ENCODE results near the gene MIDN.

MIDN gene

DNA sequence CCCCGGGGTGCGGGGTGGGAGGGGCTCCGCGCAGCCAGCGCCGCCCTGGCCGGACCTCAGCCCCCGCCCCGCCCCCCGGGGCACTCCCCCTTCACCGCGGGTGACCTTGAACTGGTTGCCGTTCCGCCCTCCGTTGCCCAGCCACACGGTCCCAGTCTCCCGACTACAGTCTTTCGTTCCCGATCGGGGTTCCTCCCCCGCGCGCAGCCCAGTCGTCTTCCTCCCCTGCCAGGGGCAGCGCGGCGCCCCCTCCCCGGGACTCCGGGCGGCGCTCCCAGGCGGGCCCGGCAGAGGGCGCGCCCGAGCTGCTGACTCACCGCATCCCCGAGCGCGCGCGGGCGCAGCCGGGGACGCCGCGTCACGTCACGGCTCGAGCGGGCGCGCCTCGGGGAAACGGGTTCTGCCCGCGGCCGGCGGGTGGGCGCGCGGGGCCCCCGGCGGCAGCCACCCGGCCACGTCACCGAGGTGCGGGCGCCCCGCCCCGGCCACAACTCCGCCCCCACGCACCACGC is 459 bp downstream of the MIDN start:
- H3K27me3 ChIP-seq (ENCODE audit: control insufficient read depth, insufficient read depth, low read length, poor library complexity, severe bottlenecking), result no peaks in the 10 kb centered on the region
- 0% methylated on average over 74 of the region's 74 CpGs for WGBS, 2 experiments
- H3K36me3 ChIP-seq (ENCODE audit: control insufficient read depth, insufficient read depth, low read length), result peaks cover 23% of the 10 kb centered on the region
- peak overlapping the region; percentile 98 for H3K27ac ChIP-seq (ENCODE audit: insufficient read depth, low read depth, low read length, poor library complexity, severe bottlenecking)
- H3K4me3 ChIP-seq (ENCODE audit: insufficient read depth, low read depth, low read length), result peak overlapping the region; percentile 78
- no peaks in the 10 kb centered on the region for H3K9me3 ChIP-seq (ENCODE audit: control insufficient read depth, low read length)
- H3K4me1 ChIP-seq (ENCODE audit: control insufficient read depth, insufficient read depth, low read length), result peaks cover 20% of the 10 kb centered on the region

DNA sequence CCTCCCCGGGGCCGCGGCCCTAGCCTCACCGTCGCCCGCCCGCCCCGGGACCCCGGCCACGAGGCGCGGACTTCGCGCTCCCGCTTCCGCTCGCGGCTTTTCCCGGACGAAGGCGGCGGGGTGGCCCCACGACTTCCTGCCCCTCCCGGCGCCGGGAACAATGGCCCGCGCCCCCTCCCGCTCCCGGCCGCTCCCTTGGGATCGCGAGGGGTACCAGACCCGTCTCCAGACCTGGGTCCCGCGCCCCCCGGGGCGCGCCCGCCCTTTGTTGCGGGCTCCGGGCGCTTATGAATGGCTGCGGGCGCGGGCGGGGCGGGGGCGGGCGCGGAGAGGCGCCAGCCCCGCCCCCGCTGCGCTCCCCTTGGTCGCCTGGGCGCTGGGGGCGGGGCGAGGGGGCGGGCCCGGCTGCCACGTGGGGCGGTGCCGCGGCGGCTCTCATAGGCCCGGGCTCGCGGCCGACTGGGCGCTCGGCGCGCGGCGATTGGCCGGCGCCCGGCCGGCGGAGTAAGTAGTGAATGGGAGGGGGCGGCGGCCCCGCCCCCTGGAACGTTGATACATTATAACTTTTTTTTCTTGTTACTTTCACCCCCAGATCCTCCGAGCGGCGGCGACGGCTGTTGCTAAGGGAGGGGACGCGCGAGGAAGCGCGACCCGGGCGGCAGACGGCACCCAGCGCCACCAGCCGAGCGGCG is 1.1 kb downstream of the MIDN start:
- 0% methylated on average over 102 of the region's 102 CpGs for WGBS, 2 experiments
- peaks cover 20% of the 10 kb centered on the region for H3K4me1 ChIP-seq (ENCODE audit: control insufficient read depth, insufficient read depth, low read length)
- peak overlapping the region; percentile 97 for H3K27ac ChIP-seq (ENCODE audit: insufficient read depth, low read depth, low read length, poor library complexity, severe bottlenecking)
- H3K4me3 ChIP-seq (ENCODE audit: insufficient read depth, low read depth, low read length), result peak overlapping the region; percentile 79
- H3K27me3 ChIP-seq (ENCODE audit: control insufficient read depth, insufficient read depth, low read length, poor library complexity, severe bottlenecking), result no peaks in the 10 kb centered on the region
- H3K9me3 ChIP-seq (ENCODE audit: control insufficient read depth, low read length), result no peaks in the 10 kb centered on the region
- peaks cover 29% of the 10 kb centered on the region for H3K36me3 ChIP-seq (ENCODE audit: control insufficient read depth, insufficient read depth, low read length)

DNA sequence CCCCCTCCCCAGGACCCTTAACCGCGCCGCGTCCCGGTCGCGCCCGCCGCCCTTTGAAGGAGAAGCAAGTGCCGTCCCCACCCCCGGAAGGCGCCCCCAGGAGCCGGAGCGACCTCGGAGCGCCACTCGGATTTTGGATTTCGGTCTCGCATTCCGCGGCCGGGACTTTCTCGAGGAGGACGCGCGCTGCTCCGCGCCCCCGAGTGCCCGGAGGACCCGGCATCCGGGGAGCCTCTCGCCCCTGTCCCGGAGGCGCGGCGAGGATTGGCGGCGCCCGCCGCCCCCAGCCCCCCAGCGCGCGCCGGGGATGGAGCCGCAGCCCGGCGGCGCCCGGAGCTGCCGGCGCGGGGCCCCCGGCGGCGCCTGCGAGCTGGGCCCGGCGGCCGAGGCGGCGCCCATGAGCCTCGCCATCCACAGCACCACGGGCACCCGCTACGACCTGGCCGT is 1.6 kb downstream of the MIDN start:
- H3K36me3 ChIP-seq (ENCODE audit: control insufficient read depth, insufficient read depth, low read length), result peaks cover 35% of the 10 kb centered on the region
- 0% methylated on average over 67 of the region's 67 CpGs for WGBS, 2 experiments
- no peaks in the 10 kb centered on the region for H3K27me3 ChIP-seq (ENCODE audit: control insufficient read depth, insufficient read depth, low read length, poor library complexity, severe bottlenecking)
- no peaks in the 10 kb centered on the region for H3K9me3 ChIP-seq (ENCODE audit: control insufficient read depth, low read length)
- H3K4me3 ChIP-seq (ENCODE audit: insufficient read depth, low read depth, low read length), result peak overlapping the region; percentile 79
- peak overlapping the region; percentile 64 for H3K27ac ChIP-seq (ENCODE audit: insufficient read depth, low read depth, low read length, poor library complexity, severe bottlenecking)
- H3K4me1 ChIP-seq (ENCODE audit: control insufficient read depth, insufficient read depth, low read length), result peaks cover 20% of the 10 kb centered on the region

DNA sequence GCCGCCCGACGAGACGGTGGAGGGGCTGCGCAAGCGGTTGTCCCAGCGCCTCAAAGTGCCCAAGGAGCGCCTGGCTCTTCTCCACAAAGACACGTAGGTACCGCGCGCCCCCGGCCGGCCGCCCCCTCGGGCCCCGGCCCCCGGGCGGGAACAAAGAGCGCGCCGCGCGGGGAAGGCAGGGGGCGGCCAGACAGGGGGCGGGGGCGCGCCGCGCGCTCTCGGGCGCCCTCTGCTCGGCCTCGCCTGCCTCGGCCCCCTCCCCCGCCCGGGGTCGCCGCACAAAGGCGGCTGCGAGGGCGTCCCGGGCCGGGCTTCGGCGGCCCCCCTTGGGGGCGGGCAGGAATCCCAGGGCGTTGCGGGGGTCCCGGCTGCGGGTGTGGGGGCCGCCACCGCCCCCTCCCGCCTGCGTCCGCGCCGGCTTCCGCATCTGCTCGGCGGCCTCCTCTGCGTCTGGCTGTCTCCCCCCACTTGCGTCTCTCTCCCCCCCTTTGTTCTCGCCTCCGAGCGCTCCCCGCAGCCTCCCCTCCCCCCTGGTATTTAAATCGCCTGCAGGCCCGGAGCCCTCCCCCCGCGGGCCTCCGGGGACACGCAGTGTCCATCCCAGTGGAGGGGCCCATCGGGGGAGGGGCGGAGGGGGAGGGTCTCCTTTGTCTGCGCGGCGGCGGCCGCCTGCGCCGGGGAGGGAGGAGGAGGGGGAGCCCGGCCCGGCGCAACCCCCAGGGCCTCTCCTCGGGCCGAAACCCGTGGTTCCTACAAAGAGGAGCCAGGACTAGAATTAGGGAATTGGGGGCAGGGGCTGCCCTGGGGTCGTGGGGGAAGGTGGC is 2.3 kb downstream of the MIDN start:
- peaks cover 24% of the 10 kb centered on the region for H3K4me1 ChIP-seq (ENCODE audit: control insufficient read depth, insufficient read depth, low read length)
- no peaks in the 10 kb centered on the region for H3K9me3 ChIP-seq (ENCODE audit: control insufficient read depth, low read length)
- 0% methylated on average over 86 to 89 of the region's 90 CpGs for WGBS, 2 experiments
- peaks cover 41% of the 10 kb centered on the region for H3K36me3 ChIP-seq (ENCODE audit: control insufficient read depth, insufficient read depth, low read length)
- no peaks in the 10 kb centered on the region for H3K27me3 ChIP-seq (ENCODE audit: control insufficient read depth, insufficient read depth, low read length, poor library complexity, severe bottlenecking)
- peak overlapping the region; percentile 88 for H3K27ac ChIP-seq (ENCODE audit: insufficient read depth, low read depth, low read length, poor library complexity, severe bottlenecking)
- peak overlapping the region; percentile 79 for H3K4me3 ChIP-seq (ENCODE audit: insufficient read depth, low read depth, low read length)

DNA sequence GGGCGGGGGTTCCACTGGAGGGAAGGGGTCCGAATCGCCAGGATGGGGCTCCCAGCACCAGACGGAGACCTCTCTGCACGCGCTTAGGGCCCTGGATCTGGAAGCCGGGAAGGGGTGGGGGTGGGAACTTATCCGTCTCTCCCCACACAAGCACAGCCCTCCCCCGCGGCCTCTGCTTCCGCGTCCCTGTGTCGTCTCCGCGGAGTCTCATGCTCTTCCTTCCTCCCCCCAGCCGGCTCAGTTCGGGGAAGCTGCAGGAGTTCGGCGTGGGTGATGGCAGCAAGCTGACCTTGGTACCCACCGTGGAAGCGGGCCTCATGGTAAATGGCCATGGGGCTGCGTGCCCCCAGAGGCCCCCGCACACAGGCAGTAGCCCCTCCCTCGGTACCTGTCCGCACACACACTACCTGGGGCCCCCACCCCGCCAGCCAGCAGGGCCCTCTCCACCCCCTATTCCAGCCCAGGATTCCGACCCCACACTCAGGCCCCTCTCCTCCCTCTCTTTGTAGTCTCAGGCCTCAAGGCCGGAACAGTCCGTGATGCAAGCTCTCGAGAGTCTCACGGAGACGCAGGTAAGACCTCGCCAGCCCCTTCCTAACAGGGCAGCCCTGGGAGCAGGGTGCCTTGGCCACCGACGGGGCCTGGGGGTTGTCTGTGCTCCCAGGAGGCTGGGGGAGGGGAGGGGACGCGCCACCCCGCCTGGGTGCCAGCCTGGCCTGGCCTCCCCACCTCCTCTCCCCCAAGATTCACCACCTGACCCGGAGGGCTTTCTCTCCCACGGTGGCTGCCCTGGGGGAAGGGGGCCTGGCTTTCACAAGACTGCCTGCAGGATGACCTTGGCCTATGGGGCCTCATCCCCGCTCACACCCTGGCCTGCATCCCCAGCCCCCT is 3.2 kb downstream of the MIDN start:
- 3 to 5% methylated on average over 41 of the region's 41 CpGs for WGBS, 2 experiments
- H3K36me3 ChIP-seq (ENCODE audit: control insufficient read depth, insufficient read depth, low read length), result peaks cover 49% of the 10 kb centered on the region
- peak overlapping the region; percentile 79 for H3K4me3 ChIP-seq (ENCODE audit: insufficient read depth, low read depth, low read length)
- peak overlapping the region; percentile 88 for H3K27ac ChIP-seq (ENCODE audit: insufficient read depth, low read depth, low read length, poor library complexity, severe bottlenecking)
- no peaks in the 10 kb centered on the region for H3K9me3 ChIP-seq (ENCODE audit: control insufficient read depth, low read length)
- peaks cover 27% of the 10 kb centered on the region for H3K4me1 ChIP-seq (ENCODE audit: control insufficient read depth, insufficient read depth, low read length)
- H3K27me3 ChIP-seq (ENCODE audit: control insufficient read depth, insufficient read depth, low read length, poor library complexity, severe bottlenecking), result no peaks in the 10 kb centered on the region

DNA sequence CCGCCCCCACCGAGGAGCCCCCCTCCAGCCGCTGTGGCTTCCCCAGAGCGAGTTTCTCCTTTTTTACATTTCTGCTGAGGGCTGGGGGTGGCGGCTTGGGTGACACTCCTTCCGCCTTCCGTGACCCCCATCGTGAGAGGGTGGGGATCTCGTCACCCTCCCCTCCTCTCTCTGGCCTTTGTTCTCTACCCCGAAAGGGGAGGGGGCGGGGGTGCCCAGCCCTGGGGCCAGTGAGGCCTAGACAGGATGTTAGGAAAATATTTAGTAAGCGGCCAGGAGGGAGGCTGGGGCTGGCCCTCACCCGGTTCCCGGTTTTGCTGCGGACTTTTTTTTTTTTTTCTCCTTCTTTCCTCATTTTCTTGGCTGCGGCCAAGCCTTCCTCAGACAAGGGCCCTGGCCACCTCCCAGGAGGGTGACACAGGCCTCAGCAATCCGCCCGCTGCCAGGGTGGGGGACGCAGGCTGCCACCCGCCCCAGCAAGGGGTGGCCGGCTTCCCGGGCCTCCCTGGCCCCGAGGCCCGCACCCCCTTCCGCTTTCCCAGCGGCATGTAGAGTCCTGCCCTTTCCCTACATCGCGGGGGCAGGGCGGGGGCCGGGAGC is 3.9 kb downstream of the MIDN start:
- Histone ChIP-seq H3K36me3 (ENCODE audit: control insufficient read depth, insufficient read depth, low read length) (peaks cover 55% of the 10 kb centered on the region), H3K4me3 (ENCODE audit: insufficient read depth, low read depth, low read length) (peak overlapping the region; percentile 79), H3K4me1 (ENCODE audit: control insufficient read depth, insufficient read depth, low read length) (peaks cover 31% of the 10 kb centered on the region), H3K27me3 (ENCODE audit: control insufficient read depth, insufficient read depth, low read length, poor library complexity, severe bottlenecking) (no peaks in the 10 kb centered on the region), H3K27ac (ENCODE audit: insufficient read depth, low read depth, low read length, poor library complexity, severe bottlenecking) (peak overlapping the region; percentile 36), H3K9me3 (ENCODE audit: control insufficient read depth, low read length) (no peaks in the 10 kb centered on the region)
- 45 to 48% methylated on average over 26 to 30 of the region's 30 CpGs for WGBS, 2 experiments

DNA sequence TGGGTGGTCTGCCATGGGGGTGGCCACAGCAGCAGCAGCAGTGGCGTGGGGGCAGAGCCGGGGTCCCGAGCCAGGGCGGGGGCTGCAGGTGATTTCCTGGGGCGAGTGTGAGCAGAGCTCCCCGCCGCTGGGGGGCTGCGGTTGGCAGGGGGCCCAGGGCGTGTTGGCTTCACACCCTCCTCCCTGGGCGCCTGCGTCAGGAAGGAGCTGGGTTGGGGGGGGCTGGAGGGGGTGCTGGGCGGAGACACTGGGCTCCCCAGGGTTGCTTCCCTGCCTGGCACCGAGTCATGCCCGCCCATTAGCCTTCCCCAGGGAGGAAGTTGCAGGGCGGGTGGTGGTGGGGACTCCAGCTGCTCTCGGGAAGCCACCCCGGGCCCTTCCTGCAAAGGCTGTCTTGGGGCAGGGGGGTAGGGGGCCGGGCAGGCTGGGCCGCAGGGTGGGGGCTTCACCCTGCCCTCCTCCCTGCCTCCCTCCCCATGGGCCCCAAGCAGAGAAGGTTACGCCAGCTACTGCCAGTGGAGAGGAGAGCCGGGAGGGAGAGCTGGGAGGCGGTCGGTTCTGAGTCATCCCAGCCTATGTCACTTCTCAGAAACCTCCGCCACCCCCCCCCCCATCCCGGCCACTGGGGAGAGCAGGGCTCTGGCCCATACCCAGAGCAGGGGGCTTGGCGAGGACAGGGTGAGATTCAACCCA is 4.6 kb downstream of the MIDN start:
- Histone ChIP-seq H3K4me3 (ENCODE audit: insufficient read depth, low read depth, low read length) (peak overlapping the region; percentile 79), H3K27ac (ENCODE audit: insufficient read depth, low read depth, low read length, poor library complexity, severe bottlenecking) (no peak overlapping the region), H3K36me3 (ENCODE audit: control insufficient read depth, insufficient read depth, low read length) (peaks cover 55% of the 10 kb centered on the region), H3K4me1 (ENCODE audit: control insufficient read depth, insufficient read depth, low read length) (peaks cover 34% of the 10 kb centered on the region), H3K27me3 (ENCODE audit: control insufficient read depth, insufficient read depth, low read length, poor library complexity, severe bottlenecking) (no peaks in the 10 kb centered on the region), H3K9me3 (ENCODE audit: control insufficient read depth, low read length) (no peaks in the 10 kb centered on the region)
- 70 to 76% methylated on average over 26 of the region's 26 CpGs for WGBS, 2 experiments

DNA sequence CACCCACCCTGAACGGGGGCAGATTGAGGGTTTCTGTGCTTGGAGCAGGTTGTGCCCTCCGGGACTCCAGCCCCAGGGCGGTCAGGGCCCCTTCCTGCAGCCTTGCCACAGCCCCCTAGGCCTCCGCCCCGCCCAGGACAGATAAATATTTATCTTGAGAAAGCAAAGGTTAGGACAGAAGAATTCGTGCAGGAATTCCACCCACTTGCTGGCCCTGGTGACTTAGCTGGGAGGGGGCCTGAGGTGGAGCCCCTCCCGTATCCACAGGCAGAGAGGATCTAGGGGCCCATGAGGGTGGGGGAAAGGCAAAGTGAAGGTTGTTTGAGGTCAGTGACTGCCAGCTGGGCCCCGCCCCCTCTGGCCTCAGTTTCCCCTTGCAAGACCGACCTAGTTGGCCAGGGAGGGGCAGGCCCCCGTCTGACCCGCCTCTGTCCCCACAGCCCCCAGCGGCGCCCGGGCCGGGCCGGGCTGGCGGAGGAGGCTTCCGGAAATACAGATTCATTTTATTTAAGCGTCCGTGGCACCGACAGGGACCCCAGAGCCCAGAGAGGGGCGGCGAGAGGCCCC is 5.2 kb downstream of the MIDN start:
- peaks cover 38% of the 10 kb centered on the region for H3K4me1 ChIP-seq (ENCODE audit: control insufficient read depth, insufficient read depth, low read length)
- H3K9me3 ChIP-seq (ENCODE audit: control insufficient read depth, low read length), result no peaks in the 10 kb centered on the region
- 94 to 95% methylated on average over 23 of the region's 23 CpGs for WGBS, 2 experiments
- H3K4me3 ChIP-seq (ENCODE audit: insufficient read depth, low read depth, low read length), result no peak overlapping the region
- no peaks in the 10 kb centered on the region for H3K27me3 ChIP-seq (ENCODE audit: control insufficient read depth, insufficient read depth, low read length, poor library complexity, severe bottlenecking)
- H3K27ac ChIP-seq (ENCODE audit: insufficient read depth, low read depth, low read length, poor library complexity, severe bottlenecking), result no peak overlapping the region
- peaks cover 55% of the 10 kb centered on the region for H3K36me3 ChIP-seq (ENCODE audit: control insufficient read depth, insufficient read depth, low read length)

DNA sequence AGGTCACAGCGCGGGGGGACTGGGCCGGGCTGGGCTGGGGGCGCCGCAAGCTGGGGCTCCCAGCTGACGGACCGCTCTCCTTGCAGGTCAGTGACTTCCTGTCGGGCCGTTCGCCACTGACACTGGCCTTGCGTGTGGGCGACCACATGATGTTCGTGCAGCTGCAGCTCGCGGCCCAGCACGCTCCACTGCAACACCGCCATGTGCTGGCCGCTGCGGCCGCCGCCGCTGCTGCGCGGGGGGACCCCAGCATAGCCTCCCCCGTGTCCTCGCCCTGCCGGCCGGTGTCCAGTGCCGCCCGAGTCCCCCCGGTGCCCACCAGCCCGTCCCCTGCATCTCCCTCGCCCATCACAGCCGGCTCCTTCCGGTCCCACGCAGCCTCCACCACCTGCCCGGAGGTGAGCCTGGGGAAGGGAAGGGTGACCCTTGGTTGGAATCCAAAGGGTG is 5.7 kb downstream of the MIDN start:
- no peaks in the 10 kb centered on the region for H3K9me3 ChIP-seq (ENCODE audit: control insufficient read depth, low read length)
- 96 to 97% methylated on average over 37 of the region's 37 CpGs for WGBS, 2 experiments
- peaks cover 55% of the 10 kb centered on the region for H3K36me3 ChIP-seq (ENCODE audit: control insufficient read depth, insufficient read depth, low read length)
- no peak overlapping the region for H3K27ac ChIP-seq (ENCODE audit: insufficient read depth, low read depth, low read length, poor library complexity, severe bottlenecking)
- H3K4me1 ChIP-seq (ENCODE audit: control insufficient read depth, insufficient read depth, low read length), result peaks cover 42% of the 10 kb centered on the region
- H3K27me3 ChIP-seq (ENCODE audit: control insufficient read depth, insufficient read depth, low read length, poor library complexity, severe bottlenecking), result no peaks in the 10 kb centered on the region
- H3K4me3 ChIP-seq (ENCODE audit: insufficient read depth, low read depth, low read length), result no peak overlapping the region

All from ectodermal cell (in vitro differentiated cells).